ENCODE data around the gene WFIKKN2.

DNA sequence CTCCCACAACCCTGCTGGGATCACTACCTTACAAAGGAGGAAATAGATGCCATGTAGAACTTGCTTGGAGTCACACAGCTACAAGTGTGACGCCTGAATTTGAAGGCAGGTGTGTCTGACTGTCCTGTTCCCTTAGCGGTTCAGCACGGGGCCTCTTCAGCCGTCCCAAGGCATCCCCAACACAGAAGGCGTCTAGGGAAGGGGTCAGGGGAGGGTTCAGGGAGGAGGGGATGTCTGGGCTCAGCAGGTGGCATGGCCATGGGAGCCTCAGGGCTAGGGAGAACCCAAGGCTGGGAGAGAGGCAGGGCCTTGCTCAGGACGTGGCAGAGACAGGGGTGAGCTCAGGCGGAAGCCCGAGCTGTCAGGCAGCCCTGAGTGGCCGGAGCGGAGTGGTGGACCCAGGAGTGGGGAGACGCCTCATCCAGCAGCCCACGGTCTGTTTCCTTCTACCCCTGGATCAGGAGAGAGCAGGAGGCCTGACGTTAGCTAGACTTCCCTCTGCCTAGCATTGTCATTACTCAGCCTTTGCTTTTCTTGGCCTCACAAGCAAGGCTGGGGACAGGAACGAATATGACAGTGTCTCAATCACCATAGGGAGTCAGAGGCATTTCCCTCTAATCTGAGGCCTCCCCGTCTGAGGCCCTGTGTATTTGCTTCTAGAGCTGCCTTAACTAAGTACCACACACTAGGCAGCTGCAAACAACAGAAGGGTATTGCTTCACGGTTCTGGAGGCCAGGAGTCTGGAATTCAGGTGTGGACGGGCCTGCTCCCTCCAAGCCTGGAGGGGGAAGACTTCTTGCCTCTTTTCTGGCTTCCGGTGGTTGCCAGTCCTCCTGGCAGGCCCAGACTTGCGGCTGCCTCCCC is 36.7 kb upstream of the WFIKKN2 start:
- TF ChIP-seq, protein P1, sequence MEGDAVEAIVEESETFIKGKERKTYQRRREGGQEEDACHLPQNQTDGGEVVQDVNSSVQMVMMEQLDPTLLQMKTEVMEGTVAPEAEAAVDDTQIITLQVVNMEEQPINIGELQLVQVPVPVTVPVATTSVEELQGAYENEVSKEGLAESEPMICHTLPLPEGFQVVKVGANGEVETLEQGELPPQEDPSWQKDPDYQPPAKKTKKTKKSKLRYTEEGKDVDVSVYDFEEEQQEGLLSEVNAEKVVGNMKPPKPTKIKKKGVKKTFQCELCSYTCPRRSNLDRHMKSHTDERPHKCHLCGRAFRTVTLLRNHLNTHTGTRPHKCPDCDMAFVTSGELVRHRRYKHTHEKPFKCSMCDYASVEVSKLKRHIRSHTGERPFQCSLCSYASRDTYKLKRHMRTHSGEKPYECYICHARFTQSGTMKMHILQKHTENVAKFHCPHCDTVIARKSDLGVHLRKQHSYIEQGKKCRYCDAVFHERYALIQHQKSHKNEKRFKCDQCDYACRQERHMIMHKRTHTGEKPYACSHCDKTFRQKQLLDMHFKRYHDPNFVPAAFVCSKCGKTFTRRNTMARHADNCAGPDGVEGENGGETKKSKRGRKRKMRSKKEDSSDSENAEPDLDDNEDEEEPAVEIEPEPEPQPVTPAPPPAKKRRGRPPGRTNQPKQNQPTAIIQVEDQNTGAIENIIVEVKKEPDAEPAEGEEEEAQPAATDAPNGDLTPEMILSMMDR (IDR thresholded peaks at IDR 0.05; ENCODE audit: poor library complexity): no peak
- no peak for TF ChIP-seq EZH2phosphoT487 (IDR thresholded peaks at IDR 0.05; ENCODE audit: low read depth, severe bottlenecking, unreplicated experiment)

All from hepatocyte (in vitro differentiated cells).